ENCODE results near the gene MAP7.
"Not testable (repeated sequence)": the region's sequence is repeated elsewhere in the genome, so short reads cannot be mapped to it uniquely, and the experiment has no call there.

- TF ChIP-seq, protein P1, sequence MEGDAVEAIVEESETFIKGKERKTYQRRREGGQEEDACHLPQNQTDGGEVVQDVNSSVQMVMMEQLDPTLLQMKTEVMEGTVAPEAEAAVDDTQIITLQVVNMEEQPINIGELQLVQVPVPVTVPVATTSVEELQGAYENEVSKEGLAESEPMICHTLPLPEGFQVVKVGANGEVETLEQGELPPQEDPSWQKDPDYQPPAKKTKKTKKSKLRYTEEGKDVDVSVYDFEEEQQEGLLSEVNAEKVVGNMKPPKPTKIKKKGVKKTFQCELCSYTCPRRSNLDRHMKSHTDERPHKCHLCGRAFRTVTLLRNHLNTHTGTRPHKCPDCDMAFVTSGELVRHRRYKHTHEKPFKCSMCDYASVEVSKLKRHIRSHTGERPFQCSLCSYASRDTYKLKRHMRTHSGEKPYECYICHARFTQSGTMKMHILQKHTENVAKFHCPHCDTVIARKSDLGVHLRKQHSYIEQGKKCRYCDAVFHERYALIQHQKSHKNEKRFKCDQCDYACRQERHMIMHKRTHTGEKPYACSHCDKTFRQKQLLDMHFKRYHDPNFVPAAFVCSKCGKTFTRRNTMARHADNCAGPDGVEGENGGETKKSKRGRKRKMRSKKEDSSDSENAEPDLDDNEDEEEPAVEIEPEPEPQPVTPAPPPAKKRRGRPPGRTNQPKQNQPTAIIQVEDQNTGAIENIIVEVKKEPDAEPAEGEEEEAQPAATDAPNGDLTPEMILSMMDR (IDR thresholded peaks at IDR 0.05), result not testable (repeated sequence)
- not testable (repeated sequence) for TF ChIP-seq POLR2A (IDR thresholded peaks at IDR 0.05)
These were observed 35.3 kb upstream of the MAP7 start for GRCh38 chr6:136585523-136585922.

Data from heart left ventricle (tissue), 13 donors.